Astrocyte (in vitro differentiated cells and primary cell): ENCODE measurements around the gene GPR15.

Experiments
- CTCF ChIP-seq: IDR thresholded peaks from 2 replicates; pipeline ENCODE4 v1.5.1; 2011; ENCODE audit warnings: low read depth, mild to moderate bottlenecking, inconsistent platforms, low read length, moderate library complexity; ENCODE audit not compliant: insufficient read depth
- EZH2 ChIP-seq: IDR thresholded peaks from 2 replicates; pipeline ENCODE4 v1.6.1; 2012; ENCODE audit warnings: mild to moderate bottlenecking, low read length, inconsistent platforms; ENCODE audit not compliant: insufficient read depth

DNA sequence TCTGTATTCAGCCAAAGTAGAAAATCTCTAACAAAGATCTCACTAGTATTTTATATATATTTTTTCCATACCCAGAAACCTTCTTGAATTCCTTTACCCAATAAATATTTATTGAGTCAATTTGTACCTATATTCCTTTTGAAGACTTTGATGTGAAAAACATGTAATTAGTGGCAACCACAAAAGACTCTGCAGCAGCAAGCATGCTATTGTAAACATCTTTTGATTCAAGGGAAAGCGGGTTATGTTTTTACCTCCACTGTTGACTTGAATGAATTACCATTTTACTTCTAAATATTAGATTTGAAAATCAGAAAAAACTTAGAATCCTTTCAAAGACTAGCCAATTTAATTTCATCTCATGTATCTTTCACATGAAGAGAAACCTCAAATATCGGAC is 2.4 kb downstream of the GPR15 start:
- TF ChIP-seq CTCF, result no peak
- TF ChIP-seq EZH2, result no peak
